SK-N-SH (cell line): ENCODE results near the gene TNFAIP8L3. TPM values are rescaled to one million over a fixed set of nuclear protein-coding genes. Genes with fewer than 3 reads are reported as not detected.
A peak's percentile ranks its signal among the peaks of the same experiment; 100 is the strongest.

Source experiments
- CTCF ChIA-PET: fragments of 300-600, 350-600 bp; formaldehyde crosslinking; extraction: SDS; loops from one replicate; lab custom pipeline; 2021; lab: Yijun Ruan, JAX
- POLR2A ChIA-PET: fragments of 350-600 bp; sonication (Branson Sonifier 250); formaldehyde crosslinking; extraction: SDS; loops from one replicate; lab custom pipeline; 2020; ENCODE audit warnings: antibody characterized with exemption, inconsistent platforms; lab: Yijun Ruan, JAX
- DNase-seq: peaks from one replicate; pipeline ENCODE4 v3.0.0; 2012
- H2AFZ ChIP-seq: fragments of 200-600 bp; sonication (generic); 2 replicates; pipeline ENCODE4 v1.8.1; 2016; ENCODE audit warnings: antibody characterized with exemption, mild to moderate bottlenecking, low read depth
- H3F3A ChIP-seq: fragments of 200-600 bp; sonication (generic); replicated peaks from 2 replicates; pipeline ENCODE3; 2016; ENCODE audit warnings: antibody characterized with exemption, mild to moderate bottlenecking; ENCODE audit not compliant: insufficient read depth
- H3K27ac ChIP-seq, 2 experiments: fragments of 200-500 bp in 1 of 2; fragments of 200-600 bp in 1 of 2; sonication (Bioruptor generic) in 1 of 2; sonication (generic), shearing (Covaris generic) in 1 of 2; 2 replicates each; pipeline versions ENCODE4 v1.5.1 to v1.6.1; 2014 to 2016; ENCODE audit warnings: low read depth in 2 of 2, inconsistent platforms in 1 of 2, low read length in 1 of 2, mild to moderate bottlenecking in 1 of 2, mixed read lengths in 1 of 2
- H3K27me3 ChIP-seq: fragments of 200-600 bp; sonication (generic), shearing (Covaris generic); 2 replicates; pipeline ENCODE4 v1.6.1; 2016; ENCODE audit warnings: mixed run types; ENCODE audit not compliant: insufficient read depth
- H3K36me3 ChIP-seq, 2 experiments: fragments of 200-500 bp in 1 of 2; fragments of 200-600 bp in 1 of 2; sonication (Bioruptor generic) in 1 of 2; sonication (generic) in 1 of 2; replicated peaks in 1 of 2; 2 replicates each; pipeline versions ENCODE3 to v1.5.1; 2014 to 2016; ENCODE audit warnings: low read length in 1 of 2, mild to moderate bottlenecking in 1 of 2; ENCODE audit not compliant: insufficient read depth in 2 of 2, control insufficient read depth in 1 of 2
- H3K4me1 ChIP-seq, 2 experiments: fragments of 200-500 bp in 1 of 2; fragments of 200-600 bp in 1 of 2; sonication (Bioruptor generic) in 1 of 2; sonication (generic), shearing (Covaris generic) in 1 of 2; 2 replicates each; pipeline versions ENCODE4 v1.5.1 to v1.6.1; 2014 to 2016; ENCODE audit warnings: low read depth in 1 of 2, low read length in 1 of 2, mixed run types in 1 of 2; ENCODE audit not compliant: insufficient read depth in 2 of 2, control insufficient read depth in 1 of 2
- H3K4me2 ChIP-seq: fragments of 200-600 bp; sonication (generic), shearing (Covaris generic); 2 replicates; pipeline ENCODE4 v1.6.1; 2017; ENCODE audit warnings: mixed run types
- H3K4me3 ChIP-seq, 2 experiments: fragments of 200-500 bp in 1 of 2; fragments of 200-600 bp in 1 of 2; sonication (Bioruptor generic) in 1 of 2; sonication (generic), shearing (Covaris generic) in 1 of 2; 2 replicates each; pipeline versions ENCODE4 v1.5.1 to v1.8.1; 2014 to 2016; ENCODE audit warnings: low read depth in 2 of 2, inconsistent platforms in 1 of 2, low read length in 1 of 2, mild to moderate bottlenecking in 1 of 2, mixed read lengths in 1 of 2, moderate library complexity in 1 of 2
- H3K79me2 ChIP-seq: fragments of 200-600 bp; sonication (generic); 2 replicates; pipeline ENCODE4 v1.8.1; 2017; ENCODE audit warnings: mild to moderate bottlenecking; ENCODE audit not compliant: insufficient read depth
- H3K9ac ChIP-seq: fragments of 200-600 bp; sonication (generic); 2 replicates; pipeline ENCODE4 v1.6.1; 2017; ENCODE audit warnings: mixed run types
- H3K9me2 ChIP-seq: fragments of 200-600 bp; sonication (generic); 2 replicates; pipeline ENCODE4 v1.6.1; 2017; ENCODE audit warnings: mixed run types
- H3K9me3 ChIP-seq: fragments of 200-600 bp; sonication (generic); 2 replicates; pipeline ENCODE4 v1.6.1; 2017; ENCODE audit warnings: mixed run types, mild to moderate bottlenecking, moderate library complexity
- H4K20me1 ChIP-seq: fragments of 200-600 bp; sonication (generic); 2 replicates; pipeline ENCODE4 v1.6.1; 2017; ENCODE audit warnings: mild to moderate bottlenecking, mixed run types; ENCODE audit not compliant: insufficient read depth
- CHD2 ChIP-seq: fragments of 150-350 bp; IDR thresholded peaks from 2 replicates; pipeline ENCODE4 v1.6.1; 2018; ENCODE audit warnings: low read length; ENCODE audit not compliant: partially characterized antibody
- CTCF ChIP-seq: fragments of 200-600 bp; sonication (generic); IDR thresholded peaks from 2 replicates; pipeline ENCODE4 v1.6.1; 2017; ENCODE audit warnings: antibody characterized with exemption, mild to moderate bottlenecking, moderate library complexity
- ELF1 ChIP-seq: IDR thresholded peaks from 2 replicates; pipeline ENCODE4 v1.4.0; 2012
- EZH2phosphoT487 ChIP-seq: fragments of 200-600 bp; sonication (generic); IDR thresholded peaks from 2 replicates; pipeline ENCODE4 v1.6.1; 2017; ENCODE audit warnings: low read depth, mixed run types, mild to moderate bottlenecking, antibody characterized with exemption, moderate library complexity, borderline replicate concordance
- FOXM1 ChIP-seq: IDR thresholded peaks from 2 replicates; pipeline ENCODE4 v1.4.0; 2012; ENCODE audit warnings: low read depth, mild to moderate bottlenecking
- GATA2 ChIP-seq: sonication (generic); formaldehyde crosslinking; IDR thresholded peaks from 2 replicates; pipeline ENCODE4 v1.5.0; 2020; ENCODE audit warnings: mild to moderate bottlenecking, missing genetic modification reagents
- MEF2A ChIP-seq: IDR thresholded peaks from 2 replicates; pipeline ENCODE4 v1.4.0; 2012; ENCODE audit warnings: low read depth, borderline replicate concordance
- NFIC ChIP-seq: IDR thresholded peaks from 2 replicates; pipeline ENCODE4 v1.4.0; 2012; ENCODE audit warnings: borderline replicate concordance
- PBX3 ChIP-seq: IDR thresholded peaks from 2 replicates; pipeline ENCODE4; 2012
- RAD21 ChIP-seq: IDR thresholded peaks from 2 replicates; pipeline ENCODE4 v1.6.1; 2012; ENCODE audit warnings: mild to moderate bottlenecking, low read length
- RCOR1 ChIP-seq: fragments of 150-350 bp; IDR thresholded peaks from 2 replicates; pipeline ENCODE4 v1.6.1; 2017; ENCODE audit warnings: antibody characterized with exemption, low read length
- SIN3A ChIP-seq: IDR thresholded peaks from 2 replicates; pipeline ENCODE4 v1.6.1; 2012; ENCODE audit warnings: low read depth, mild to moderate bottlenecking, low read length, moderate library complexity, borderline replicate concordance
- SMC3 ChIP-seq: IDR thresholded peaks from 2 replicates; pipeline ENCODE4 v1.6.1; 2012; ENCODE audit warnings: low read depth, low read length, improper control_type of control experiment
- TAF1 ChIP-seq: IDR thresholded peaks from 2 replicates; pipeline ENCODE4 v1.6.1; 2012; ENCODE audit warnings: low read depth, mild to moderate bottlenecking, low read length, moderate library complexity, borderline replicate concordance
- TCF12 ChIP-seq: IDR thresholded peaks from 2 replicates; pipeline ENCODE4 v1.4.0; 2012
- TEAD4 ChIP-seq: IDR thresholded peaks from 2 replicates; pipeline ENCODE4 v1.4.0; 2012; ENCODE audit warnings: mild to moderate bottlenecking, borderline replicate concordance; ENCODE audit not compliant: insufficient read depth
- USF1 ChIP-seq: IDR thresholded peaks from 2 replicates; pipeline ENCODE4 v1.4.0; 2012; ENCODE audit warnings: low read depth, borderline replicate concordance
- USF2 ChIP-seq: fragments of 150-350 bp; IDR thresholded peaks from 2 replicates; pipeline ENCODE4 v1.6.1; 2017; ENCODE audit warnings: antibody characterized with exemption, low read length, low read depth, borderline replicate concordance
- YY1 ChIP-seq: IDR thresholded peaks from 2 replicates; pipeline ENCODE4 v1.4.0; 2012; ENCODE audit warnings: low read depth, mild to moderate bottlenecking
- WGBS: methylation state at CpG from one replicate; pipeline ENCODE4 v1.1.6; 2017; ENCODE audit warnings: low lambda C conversion rate; 5-methylcytosine and 5-hydroxymethylcytosine counted together
- polyA plus RNA-seq, 3 experiments: library from polyadenylated mRNA; depleted of rRNA; stranded (reverse); fragments of >200 nt; gene quantifications; 2 replicates each; pipeline ENCODE4 v1.2.3, GENCODE V29; 2012

TNFAIP8L3 gene
- polyA plus RNA-seq, 1 of the 3 experiments (the other 2 are of a cell fraction), result 0.08 TPM

GRCh38 chr15:51098331-51098619 lies 3.6 kb upstream of the TNFAIP8L3 start:
- no peak overlapping the region for H3K9ac ChIP-seq
- H3K27ac ChIP-seq, result peak overlapping the region in 1 of 2 experiments; percentile 64; a peak in 1 of 4 replicates
- no peak overlapping the region for H3K4me3 ChIP-seq
- TF ChIP-seq SMC3, result no peak
- no peak for TF ChIP-seq RCOR1
- TF ChIP-seq CHD2, result no peak
- TF ChIP-seq TEAD4, result no peak
- TF ChIP-seq YY1, result no peak
- TF ChIP-seq EZH2phosphoT487, result no peak
- no peak for TF ChIP-seq SIN3A
- no peak for TF ChIP-seq USF1
- TF ChIP-seq MEF2A, result no peak
- TF ChIP-seq GATA2 (CRISPR knock-in tag), result no peak
- no peak for TF ChIP-seq TAF1
- TF ChIP-seq CTCF, result no peak
- no peak for TF ChIP-seq RAD21
- TF ChIP-seq ELF1, result no peak
- TF ChIP-seq TCF12, result no peak
- TF ChIP-seq PBX3, result no peak
- TF ChIP-seq FOXM1, result no peak
- no peak for TF ChIP-seq NFIC
- TF ChIP-seq USF2, result no peak
- POLR2A ChIA-PET, result no interaction called here
- CTCF ChIA-PET, result interaction anchor here (0.8 to 1.5 kb wide), 3 partner anchors 13 to 35 kb away, joined by 3 to 6 read pairs (median 3); no protein-coding TSS in a partner anchor
- no peaks in the 10 kb centered on the region for H3K36me3 ChIP-seq
- peaks cover 3 to 8% of the 10 kb centered on the region in 2 experiments; a peak in 1 of 4 replicates for H3K4me1 ChIP-seq
- H2AFZ ChIP-seq, result no peak overlapping the region
- peak overlapping the region; percentile 30; the same call in 1 of the 2 replicates for H3K4me2 ChIP-seq
- no peaks in the 10 kb centered on the region for H3K9me2 ChIP-seq
- peaks cover 22% of the 10 kb centered on the region for H3F3A ChIP-seq
- H3K79me2 ChIP-seq, result no peaks in the 10 kb centered on the region
- H3K27me3 ChIP-seq, result peaks cover 5% of the 10 kb centered on the region; the same call in 1 of the 2 replicates
- H3K9me3 ChIP-seq, result no peaks in the 10 kb centered on the region
- no peak for DNase-seq
- no peaks in the 10 kb centered on the region for H4K20me1 ChIP-seq
- WGBS, result 55% methylated on average over 1 of the region's 1 CpG
